Ascending aorta (tissue), 2 donors: ENCODE data around the gene FAM174B. TPM values are rescaled to one million over a fixed set of nuclear protein-coding genes. Genes with fewer than 3 reads are reported as not detected.

Experiments used
- DNase-seq, 2 donors: peaks; one replicate each; pipeline ENCODE4 v3.0.0-alpha.2; 2019; ENCODE audit warnings: low spot score in 2 of 2
- H3K27ac ChIP-seq, 2 donors: fragments of 200-600 bp; sonication (generic); one replicate each; pipeline ENCODE4 v1.5.1; 2016 to 2017; ENCODE audit warnings: mild to moderate bottlenecking in 1 of 2
- H3K27me3 ChIP-seq: fragments of 200-600 bp; sonication (generic); one replicate; pipeline ENCODE4 v1.5.1; 2017
- H3K36me3 ChIP-seq, 2 donors: fragments of 200-600 bp; sonication (generic); one replicate each; pipeline ENCODE4 v1.5.1; 2016
- H3K4me1 ChIP-seq, 2 donors: fragments of 200-600 bp; sonication (generic); one replicate each; pipeline ENCODE4 v1.5.1; 2016 to 2017; ENCODE audit warnings: mild to moderate bottlenecking in 1 of 2
- H3K4me3 ChIP-seq, 2 donors: fragments of 200-600 bp; sonication (generic); one replicate each; pipeline ENCODE4 v1.5.1; 2016 to 2017; ENCODE audit warnings: mild to moderate bottlenecking in 1 of 2
- H3K9me3 ChIP-seq, 2 donors: fragments of 200-600 bp; sonication (generic); one replicate each; pipeline ENCODE4 v1.5.1; 2016
- intact Hi-C: fragments of 100-400 bp; cut with DNase I; formaldehyde crosslinking; loops from one replicate; pipeline ENCODE4 v1.15.1; 2023
- total RNA-seq: library from RNA; depleted of rRNA; stranded (reverse); fragments of >200 nt; gene quantifications from one replicate; pipeline ENCODE4 v1.1.0, GENCODE V29; 2016
- TF ChIP-seq, protein P1 (sequence below), 3 experiments: fragments of 200-600 bp in 2 of 3; fragments of 450-650 bp in 1 of 3; sonication (generic) in 2 of 3; IDR thresholded peaks; one replicate each; pipeline ENCODE4 v1.5.1; 2016 to 2019; ENCODE audit warnings: antibody characterized with exemption in 3 of 3, mild to moderate bottlenecking in 1 of 3, moderate library complexity in 1 of 3

Gene FAM174B
- total RNA-seq, 1 donor from 2014 or later = 5.2 TPM

DNA sequence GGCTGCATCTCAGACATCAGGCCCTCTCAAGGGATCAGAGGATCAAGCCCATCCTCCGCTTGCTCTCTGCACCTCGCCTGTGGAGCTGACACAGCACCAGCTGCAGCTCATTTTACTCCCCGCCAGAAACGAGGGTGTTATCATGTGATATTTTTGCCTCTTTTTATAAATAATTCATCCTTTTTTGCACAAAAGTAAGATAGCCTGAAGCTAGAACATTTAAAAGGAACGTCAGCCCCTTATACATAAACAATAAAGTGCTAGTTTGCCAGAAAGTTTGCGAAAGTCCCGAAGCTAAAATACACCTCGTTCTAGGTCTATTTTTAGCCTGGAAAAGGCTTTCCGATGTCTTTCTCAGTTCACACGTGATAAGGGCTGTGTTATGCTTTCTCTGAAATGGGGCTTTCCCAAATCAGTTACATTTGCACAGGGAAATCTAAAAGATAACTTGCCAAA is 9.6 kb upstream of the FAM174B start:
- Histone ChIP-seq H3K27ac (peak overlapping the region in 1 of 2 donors; percentile 57), H3K4me1 (peaks cover 11 to 19% of the 10 kb centered on the region in 2 donors), H3K9me3 (no peaks in the 10 kb centered on the region), H3K4me3 (peak overlapping the region in 1 of 2 donors; percentile 34), H3K36me3 (no peaks in the 10 kb centered on the region), H3K27me3 (no peaks in the 10 kb centered on the region)
- intact Hi-C loops = no loop called here
- no peak for DNase-seq
- TF ChIP-seq, protein P1, sequence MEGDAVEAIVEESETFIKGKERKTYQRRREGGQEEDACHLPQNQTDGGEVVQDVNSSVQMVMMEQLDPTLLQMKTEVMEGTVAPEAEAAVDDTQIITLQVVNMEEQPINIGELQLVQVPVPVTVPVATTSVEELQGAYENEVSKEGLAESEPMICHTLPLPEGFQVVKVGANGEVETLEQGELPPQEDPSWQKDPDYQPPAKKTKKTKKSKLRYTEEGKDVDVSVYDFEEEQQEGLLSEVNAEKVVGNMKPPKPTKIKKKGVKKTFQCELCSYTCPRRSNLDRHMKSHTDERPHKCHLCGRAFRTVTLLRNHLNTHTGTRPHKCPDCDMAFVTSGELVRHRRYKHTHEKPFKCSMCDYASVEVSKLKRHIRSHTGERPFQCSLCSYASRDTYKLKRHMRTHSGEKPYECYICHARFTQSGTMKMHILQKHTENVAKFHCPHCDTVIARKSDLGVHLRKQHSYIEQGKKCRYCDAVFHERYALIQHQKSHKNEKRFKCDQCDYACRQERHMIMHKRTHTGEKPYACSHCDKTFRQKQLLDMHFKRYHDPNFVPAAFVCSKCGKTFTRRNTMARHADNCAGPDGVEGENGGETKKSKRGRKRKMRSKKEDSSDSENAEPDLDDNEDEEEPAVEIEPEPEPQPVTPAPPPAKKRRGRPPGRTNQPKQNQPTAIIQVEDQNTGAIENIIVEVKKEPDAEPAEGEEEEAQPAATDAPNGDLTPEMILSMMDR (IDR thresholded peaks at IDR 0.05) = no peak

DNA sequence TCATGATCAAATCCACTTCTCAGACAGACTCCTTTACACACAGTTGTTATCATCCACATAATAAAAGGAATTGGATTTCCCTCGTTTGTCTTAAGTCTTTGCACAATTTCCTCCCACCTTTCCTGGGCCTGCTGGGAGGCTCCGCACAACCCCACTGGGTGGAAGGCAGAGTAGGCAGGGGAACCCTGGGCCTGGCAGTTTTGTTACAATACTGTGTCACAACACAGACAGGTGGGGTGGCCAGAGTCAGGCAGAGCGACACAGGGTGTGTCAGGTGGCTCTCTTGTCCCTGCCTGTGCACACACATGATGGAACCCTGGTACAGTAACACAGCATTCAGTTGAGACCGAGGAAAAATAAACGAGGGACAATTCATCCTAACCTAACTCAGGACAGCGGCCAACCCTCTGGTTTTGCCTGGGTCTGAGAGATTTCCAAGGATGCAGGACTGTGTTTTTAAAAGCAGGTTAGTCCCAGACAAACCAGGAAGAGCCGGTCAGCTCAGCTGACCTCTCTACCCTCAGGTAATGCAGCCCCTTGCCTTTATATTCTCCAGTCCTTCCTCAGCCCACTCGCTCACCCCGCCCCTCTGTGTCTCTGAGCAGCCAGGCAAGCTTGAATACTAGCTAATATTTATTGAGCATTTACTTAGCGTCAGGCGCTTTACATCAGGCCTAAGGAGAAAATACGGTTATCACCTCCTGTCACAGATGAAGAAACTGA is 8.8 kb upstream of the FAM174B start:
- Histone ChIP-seq H3K27ac (peak overlapping the region in 1 of 2 donors; percentile 57), H3K4me3 (no peak overlapping the region), H3K27me3 (no peaks in the 10 kb centered on the region), H3K4me1 (peaks cover 11 to 19% of the 10 kb centered on the region in 2 donors), H3K36me3 (no peaks in the 10 kb centered on the region), H3K9me3 (no peaks in the 10 kb centered on the region)
- intact Hi-C loops = no loop called here
- TF ChIP-seq, protein P1 (IDR thresholded peaks at IDR 0.05) = no peak
- no peak for DNase-seq

DNA sequence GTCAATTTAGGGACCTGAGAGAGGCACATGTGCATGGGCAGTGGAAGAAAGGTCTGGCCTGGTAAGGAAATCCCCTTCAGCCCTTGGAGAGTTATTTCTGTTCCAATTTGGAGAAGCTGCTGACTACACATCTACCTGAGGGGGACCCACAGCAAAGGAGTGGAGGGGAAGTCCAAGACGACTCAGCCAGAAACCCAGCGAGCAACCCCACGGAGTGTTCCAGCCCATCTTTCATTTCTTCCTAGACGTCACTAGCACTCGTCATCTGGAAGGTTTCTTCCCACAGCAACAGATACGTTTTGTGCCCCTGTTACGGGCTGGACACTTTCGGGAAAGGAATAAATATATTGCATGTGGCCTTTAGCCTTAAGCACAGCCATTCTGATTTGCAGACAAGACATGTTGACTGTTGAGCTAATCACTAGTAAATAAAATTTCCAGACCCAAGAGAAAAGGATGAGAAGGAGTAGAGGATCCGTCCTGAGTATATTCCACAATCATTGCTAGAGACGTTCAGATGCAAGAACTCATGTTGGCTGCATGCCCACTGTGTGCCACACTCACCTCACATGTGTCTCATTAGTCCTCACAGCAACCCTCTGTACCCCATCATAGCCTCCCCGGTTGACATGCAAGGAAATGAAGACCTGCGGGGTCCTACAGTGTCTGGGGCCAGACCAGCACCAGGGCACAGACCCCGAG is 7.8 kb upstream of the FAM174B start:
- H3K4me1 ChIP-seq = peaks cover 11 to 19% of the 10 kb centered on the region in 2 donors
- no peak overlapping the region for H3K27ac ChIP-seq
- H3K27me3 ChIP-seq = no peaks in the 10 kb centered on the region
- intact Hi-C loops = no loop called here
- H3K36me3 ChIP-seq = no peaks in the 10 kb centered on the region
- TF ChIP-seq, protein P1 (IDR thresholded peaks at IDR 0.05) = no peak
- H3K9me3 ChIP-seq = no peaks in the 10 kb centered on the region
- no peak overlapping the region for H3K4me3 ChIP-seq
- no peak for DNase-seq

DNA sequence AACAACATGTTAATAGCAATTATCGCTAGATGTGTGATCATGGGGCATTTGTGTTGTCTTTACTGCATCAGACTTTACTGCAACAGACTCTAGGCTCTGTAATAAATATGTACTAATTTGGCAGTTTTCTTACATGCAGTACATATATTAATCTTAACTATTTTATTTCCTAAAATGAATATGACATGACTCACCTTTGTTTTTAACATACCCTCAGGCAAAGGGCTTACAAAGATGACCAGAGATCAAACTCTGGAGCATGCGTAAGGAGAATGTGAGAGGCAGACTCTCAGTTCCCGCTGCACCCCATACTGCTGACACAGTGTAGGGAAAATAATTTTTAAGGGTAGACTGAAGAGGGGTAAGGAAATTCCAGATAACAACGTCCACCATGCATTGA is 7.2 kb upstream of the FAM174B start:
- H3K9me3 ChIP-seq = no peaks in the 10 kb centered on the region
- no peaks in the 10 kb centered on the region for H3K27me3 ChIP-seq
- DNase-seq = no peak
- no peak overlapping the region for H3K27ac ChIP-seq
- H3K4me3 ChIP-seq = no peak overlapping the region
- TF ChIP-seq, protein P1 (IDR thresholded peaks at IDR 0.05) = no peak
- peaks cover 11 to 19% of the 10 kb centered on the region in 2 donors for H3K4me1 ChIP-seq
- H3K36me3 ChIP-seq = no peaks in the 10 kb centered on the region
- intact Hi-C loops = no loop called here

DNA sequence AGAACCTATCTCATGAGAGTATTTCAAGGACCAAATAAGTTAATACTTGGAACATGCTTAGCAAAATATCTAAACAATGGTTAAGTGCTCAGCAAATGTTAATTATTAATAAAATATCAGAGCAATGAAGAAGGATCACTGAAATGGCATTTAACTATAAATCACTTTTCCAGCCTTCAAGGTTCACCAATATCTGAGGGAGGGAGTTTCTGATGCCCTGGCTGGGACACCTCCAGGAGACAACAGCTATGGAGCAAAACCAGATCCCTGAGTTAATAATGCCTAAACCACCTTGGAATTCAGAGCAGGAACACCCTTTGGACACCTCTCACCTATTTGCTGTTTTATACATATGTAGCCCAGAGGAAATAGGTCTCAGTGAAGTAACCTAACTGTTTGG is 6.4 kb upstream of the FAM174B start:
- TF ChIP-seq, protein P1 (IDR thresholded peaks at IDR 0.05) = no peak
- Histone ChIP-seq H3K27ac (no peak overlapping the region), H3K4me3 (no peak overlapping the region), H3K27me3 (no peaks in the 10 kb centered on the region), H3K4me1 (peaks cover 11 to 16% of the 10 kb centered on the region in 2 donors), H3K9me3 (no peaks in the 10 kb centered on the region), H3K36me3 (no peaks in the 10 kb centered on the region)
- intact Hi-C loops = no loop called here
- no peak for DNase-seq
